Transverse colon (tissue), 4 donors: ENCODE data around the gene DGKD. TPM values are rescaled to one million over a fixed set of nuclear protein-coding genes. Genes with fewer than 3 reads are reported as not detected.
A peak's percentile ranks its signal among the peaks of the same experiment; 100 is the strongest.

ENCODE experiments used
- DNase-seq: peaks from one replicate; pipeline ENCODE4 v3.0.0-alpha.2; 2019
- H3K27ac ChIP-seq, 4 donors: fragments of 200-600 bp; sonication (generic); 2 replicates each; pipeline ENCODE4 v1.5.1; 2016 to 2018; ENCODE audit warnings: inconsistent platforms in 4 of 4
- H3K27me3 ChIP-seq: fragments of 200-600 bp; sonication (generic); 2 replicates; pipeline ENCODE4 v1.5.1; 2017; ENCODE audit warnings: inconsistent platforms
- H3K36me3 ChIP-seq, 4 donors: fragments of 200-600 bp; sonication (generic); 2 replicates each; pipeline ENCODE4 v1.5.1; 2017 to 2019; ENCODE audit warnings: inconsistent platforms in 4 of 4
- H3K4me1 ChIP-seq, 4 donors: fragments of 200-600 bp; sonication (generic); 2 replicates each; pipeline ENCODE4 v1.5.1; 2017 to 2020; ENCODE audit warnings: inconsistent platforms in 4 of 4
- H3K4me3 ChIP-seq, 4 donors: fragments of 200-600 bp; sonication (generic); 1 replicate in 1 of 4; 2 replicates in 3 of 4; pipeline versions ENCODE4 v1.5.1 to v1.6.1; 2017 to 2019; ENCODE audit warnings: inconsistent platforms in 4 of 4
- H3K9me3 ChIP-seq, 2 donors: fragments of 200-600 bp; sonication (generic); 2 replicates each; pipeline ENCODE4 v1.5.1; 2017 to 2019; ENCODE audit warnings: inconsistent platforms in 2 of 2
- CTCF ChIP-seq, 5 experiments: fragments of 200-600 bp in 3 of 5; fragments of 450-650 bp in 2 of 5; sonication (generic) in 3 of 5; IDR thresholded peaks; 1 replicate in 2 of 5; 2 replicates in 3 of 5; pipeline ENCODE4 v1.5.1; 2016 to 2017; ENCODE audit warnings: antibody characterized with exemption in 5 of 5, inconsistent platforms in 3 of 5, mild to moderate bottlenecking in 2 of 5, moderate library complexity in 1 of 5
- EP300 ChIP-seq: sonication (generic); formaldehyde crosslinking; IDR thresholded peaks from one replicate; pipeline ENCODE4 v1.6.1; 2017; ENCODE audit warnings: antibody characterized with exemption, low read depth
- POLR2A ChIP-seq: fragments of 450-650 bp; IDR thresholded peaks from one replicate; pipeline ENCODE4 v1.6.1; 2016; ENCODE audit warnings: antibody characterized with exemption, mild to moderate bottlenecking, moderate library complexity
- POLR2AphosphoS5 ChIP-seq, 3 donors: sonication (generic); formaldehyde crosslinking; IDR thresholded peaks; one replicate each; pipeline ENCODE4 v1.6.1; 2016; ENCODE audit warnings: antibody characterized with exemption in 3 of 3
- WGBS, 2 donors: methylation state at CpG; one replicate each; pipeline ENCODE4 v1.1.5; 2018; ENCODE audit warnings: low coverage in 1 of 2; 5-methylcytosine and 5-hydroxymethylcytosine counted together
- in situ Hi-C, 4 donors: fragments of 200-750 bp; cut with MboI; loops; one replicate each; pipeline versions ENCODE4 v1.15.0 to v1.15.1; 2017; ENCODE audit warnings: low sequenced_read_pairs in 3 of 4, low pct_ligation_motif_present in 1 of 4, low pct_unique_long_range_greater_than_20kb in 1 of 4
- intact Hi-C: fragments of 100-400 bp; cut with DNase I; formaldehyde crosslinking; loops from one replicate; pipeline ENCODE4 v1.15.1; 2023; ENCODE audit warnings: low total_unique reads
- total RNA-seq, 4 donors: library from RNA; depleted of rRNA; stranded (reverse); fragments of >200 nt; gene quantifications; one replicate each; pipeline ENCODE4 v1.1.0, GENCODE V29; 2016

The DGKD gene
- total RNA-seq, 4 donors from 2014 or later = 55.7 to 166 (median 91.5) TPM

GRCh38 chr2:233380995-233381637, 26.8 kb downstream of the DGKD start:
- TF ChIP-seq EP300 (no peak), POLR2AphosphoS5 (IDR thresholded peaks at IDR 0.05) (no peak), POLR2A (no peak), CTCF (IDR thresholded peaks at IDR 0.05) (no peak)
- Histone ChIP-seq H3K36me3 (no peaks in the 10 kb centered on the region), H3K27ac (no peak overlapping the region), H3K4me3 (no peak overlapping the region), H3K9me3 (no peaks in the 10 kb centered on the region), H3K4me1 (peaks cover 3 to 21% (median 8%) of the 10 kb centered on the region in 4 donors), H3K27me3 (no peaks in the 10 kb centered on the region)
- WGBS, 2 donors = 86 to 91% methylated on average over 2 to 11 of the region's 11 CpGs
- no peak for DNase-seq
- in situ Hi-C loops = no loop called here
- intact Hi-C loops = no loop called here

- no peak for TF ChIP-seq POLR2AphosphoS5 (IDR thresholded peaks at IDR 0.05)
- TF ChIP-seq POLR2A = no peak
- TF ChIP-seq EP300 = no peak
- TF ChIP-seq CTCF (IDR thresholded peaks at IDR 0.05) = no peak
Observed at GRCh38 chr2:233381638-233381995, 27.3 kb downstream of the DGKD start.

GRCh38 chr2:233384015-233384414, 29.7 kb downstream of the DGKD start:
- Histone ChIP-seq H3K9me3 (no peaks in the 10 kb centered on the region), H3K36me3 (no peaks in the 10 kb centered on the region), H3K4me3 (no peak overlapping the region), H3K4me1 (peaks cover 16 to 33% (median 23%) of the 10 kb centered on the region in 4 donors), H3K27ac (no peak overlapping the region), H3K27me3 (no peaks in the 10 kb centered on the region)
- in situ Hi-C loops = no loop called here
- intact Hi-C loops = no loop called here
- 82 to 85% methylated on average over 9 to 10 of the region's 10 CpGs for WGBS, 2 donors
- TF ChIP-seq EP300 = no peak
- TF ChIP-seq POLR2A = no peak
- no peak for TF ChIP-seq CTCF (IDR thresholded peaks at IDR 0.05)
- no peak for TF ChIP-seq POLR2AphosphoS5 (IDR thresholded peaks at IDR 0.05)
- DNase-seq = no peak

More at GRCh38 chr2:233381638-233381995, 27.3 kb downstream of the DGKD start:
- H3K27me3 ChIP-seq = no peaks in the 10 kb centered on the region
- DNase-seq = no peak
- H3K27ac ChIP-seq = no peak overlapping the region
- H3K4me1 ChIP-seq = peaks cover 8 to 23% (median 12%) of the 10 kb centered on the region in 4 donors
- no peaks in the 10 kb centered on the region for H3K9me3 ChIP-seq
- in situ Hi-C loops (no loop called here), intact Hi-C loops (no loop called here)
- H3K4me3 ChIP-seq = no peak overlapping the region
- no peaks in the 10 kb centered on the region for H3K36me3 ChIP-seq
- 86 to 89% methylated on average over 4 of the region's 4 CpGs for WGBS, 2 donors

- H3K4me3 ChIP-seq = no peak overlapping the region
- peaks cover 16 to 33% (median 23%) of the 10 kb centered on the region in 4 donors for H3K4me1 ChIP-seq
- no peaks in the 10 kb centered on the region for H3K36me3 ChIP-seq
- intact Hi-C loops = no loop called here
- H3K9me3 ChIP-seq = no peaks in the 10 kb centered on the region
- in situ Hi-C loops = no loop called here
- 90 to 100% methylated on average over 3 to 12 of the region's 12 CpGs for WGBS, 2 donors
- H3K27me3 ChIP-seq = no peaks in the 10 kb centered on the region
- TF ChIP-seq POLR2A = no peak
- TF ChIP-seq EP300 = no peak
- no peak for TF ChIP-seq POLR2AphosphoS5 (IDR thresholded peaks at IDR 0.05)
- no peak for TF ChIP-seq CTCF (IDR thresholded peaks at IDR 0.05)
- DNase-seq = no peak
- peak overlapping the region; percentile 81 to 86 (median 82) for H3K27ac ChIP-seq
Observed at GRCh38 chr2:233384811-233385488, 30.7 kb downstream of the DGKD start.
